Activated T-cell treated with anti-CD3 and anti-CD28 coated beads, Interleukin-2, amount 50 U/mL, for 72 hours (primary cell): Measurements from ENCODE around the gene BTAF1. TPM values are rescaled to one million over a fixed set of nuclear protein-coding genes. Genes with fewer than 3 reads are reported as not detected.

Experiments
- ATAC-seq, 2 donors: fragments of 150-1000 bp; cut with Tn5 transposase; replicated peaks in 1 of 2; 2 replicates each; pipeline ENCODE4 v1.10.0; 2021; ENCODE audit warnings: moderate library complexity in 2 of 2, mild to moderate bottlenecking in 1 of 2
- DNase-seq, 2 donors: peaks; one replicate each; pipeline ENCODE4 v3.0.0; 2021 to 2022; ENCODE audit warnings: mixed read lengths in 1 of 2
- H3K27ac Mint-ChIP-seq: one replicate; pipeline ENCODE4 v1.8.0; 2022; ENCODE audit warnings: mild to moderate bottlenecking, moderate library complexity, mixed read lengths
- H3K27me3 Mint-ChIP-seq: one replicate; pipeline ENCODE4 v1.8.0; 2022; ENCODE audit warnings: low read depth, mixed read lengths
- H3K36me3 Mint-ChIP-seq, 2 donors: one replicate each; pipeline ENCODE4 v1.8.0; 2022; ENCODE audit warnings: mixed read lengths in 2 of 2, mild to moderate bottlenecking in 1 of 2; ENCODE audit not compliant: insufficient read depth in 2 of 2
- H3K4me1 Mint-ChIP-seq: one replicate; pipeline ENCODE4 v1.8.0; 2022; ENCODE audit warnings: low read depth, mixed read lengths
- H3K4me3 Mint-ChIP-seq, 2 donors: one replicate each; pipeline ENCODE4 v1.8.0; 2022; ENCODE audit warnings: mild to moderate bottlenecking in 2 of 2, mixed read lengths in 2 of 2, moderate library complexity in 2 of 2
- H3K9me3 Mint-ChIP-seq, 2 donors: one replicate each; pipeline ENCODE4 v1.8.0; 2022; ENCODE audit warnings: mixed read lengths in 2 of 2
- total RNA-seq, 2 donors: library from RNA; stranded (reverse); gene quantifications; one replicate each; pipeline ENCODE4 v1.2.3, GENCODE V29; 2022

Gene BTAF1
- total RNA-seq, 2 donors from 2014 or later: 53.7 to 66.1 TPM

DNA sequence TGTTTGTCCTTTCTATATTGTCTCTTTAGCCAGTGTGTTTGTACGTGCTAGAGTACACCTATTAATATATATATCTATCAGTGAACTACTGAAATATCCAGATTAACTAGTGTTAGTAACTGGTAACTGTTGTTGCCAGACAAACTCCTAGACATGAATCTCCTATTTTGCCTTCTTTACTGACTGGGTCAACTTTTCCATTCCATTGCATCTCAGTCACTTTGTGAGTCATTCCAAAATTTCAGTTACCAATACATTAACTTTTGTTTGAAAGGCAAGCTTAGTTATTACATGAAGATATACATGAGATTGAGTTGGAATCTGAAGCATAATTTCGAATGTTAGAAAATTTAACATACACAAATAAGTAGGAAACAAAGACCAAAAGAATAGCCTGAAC is 51.4 kb downstream of the BTAF1 start:
- no peaks in the 10 kb centered on the region for H3K9me3 Mint-ChIP-seq

GRCh38 chr10:91975438-91975837 is 51.9 kb downstream of the BTAF1 start:
- peak overlapping the region in 1 of 2 donors; percentile 58 for H3K4me3 Mint-ChIP-seq
- ATAC-seq (peak; percentile 45 to 62), DNase-seq (no peak)
- H3K27me3 Mint-ChIP-seq: no peaks in the 10 kb centered on the region
- H3K9me3 Mint-ChIP-seq: no peaks in the 10 kb centered on the region
- H3K36me3 Mint-ChIP-seq: peaks cover 4 to 27% of the 10 kb centered on the region in 2 donors
- peaks cover 46% of the 10 kb centered on the region for H3K4me1 Mint-ChIP-seq
- peak overlapping the region; percentile 68 for H3K27ac Mint-ChIP-seq

More for the DNA sequence above, 51.4 kb downstream of the BTAF1 start:
- Mint-ChIP-seq H3K4me3 (peak overlapping the region in 1 of 2 donors; percentile 58), H3K27me3 (no peaks in the 10 kb centered on the region), H3K36me3 (peaks cover 4 to 26% of the 10 kb centered on the region in 2 donors), H3K27ac (peak overlapping the region; percentile 68), H3K4me1 (peaks cover 46% of the 10 kb centered on the region)
- ATAC-seq (peak; percentile 68 to 81), DNase-seq (no peak)

GRCh38 chr10:91976317-91977051 is 52.9 kb downstream of the BTAF1 start:
- H3K4me1 Mint-ChIP-seq: peaks cover 46% of the 10 kb centered on the region
- peaks cover 4 to 29% of the 10 kb centered on the region in 2 donors for H3K36me3 Mint-ChIP-seq
- H3K27ac Mint-ChIP-seq: peak overlapping the region; percentile 45
- no peak for DNase-seq
- H3K9me3 Mint-ChIP-seq: no peaks in the 10 kb centered on the region
- H3K27me3 Mint-ChIP-seq: no peaks in the 10 kb centered on the region
- ATAC-seq: no peak
- H3K4me3 Mint-ChIP-seq: no peak overlapping the region

DNA sequence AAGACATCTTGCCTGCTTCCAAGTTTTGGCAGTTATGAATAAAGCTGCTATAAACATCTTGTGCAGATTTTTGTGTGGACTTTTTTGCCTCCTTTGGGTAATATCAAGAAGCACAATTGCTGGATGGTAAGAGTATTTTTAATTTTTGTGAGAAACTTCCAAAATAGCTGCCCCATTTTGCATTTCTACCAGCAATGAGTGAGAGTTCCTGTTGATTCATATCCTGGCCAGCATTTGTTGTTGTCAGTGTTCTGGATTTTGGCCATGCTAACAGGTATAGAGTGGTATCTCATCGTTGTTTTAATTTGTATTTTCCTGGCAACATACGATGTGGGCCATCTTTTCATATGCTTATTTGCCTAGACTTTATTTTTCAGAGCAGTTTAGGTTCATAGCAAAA is 53.9 kb downstream of the BTAF1 start:
- no peak for ATAC-seq
- no peaks in the 10 kb centered on the region for H3K27me3 Mint-ChIP-seq
- no peak overlapping the region for H3K4me3 Mint-ChIP-seq
- H3K27ac Mint-ChIP-seq: peak overlapping the region; percentile 19
- peaks cover 4 to 24% of the 10 kb centered on the region in 2 donors for H3K36me3 Mint-ChIP-seq
- H3K9me3 Mint-ChIP-seq: no peaks in the 10 kb centered on the region
- no peak for DNase-seq
- H3K4me1 Mint-ChIP-seq: peaks cover 46% of the 10 kb centered on the region

- H3K27me3 Mint-ChIP-seq: no peaks in the 10 kb centered on the region
- no peaks in the 10 kb centered on the region for H3K9me3 Mint-ChIP-seq
- H3K4me1 Mint-ChIP-seq: peaks cover 48% of the 10 kb centered on the region
- H3K4me3 Mint-ChIP-seq: no peak overlapping the region
- no peak for ATAC-seq
- no peak overlapping the region for H3K27ac Mint-ChIP-seq
- H3K36me3 Mint-ChIP-seq: peaks cover 7 to 33% of the 10 kb centered on the region in 2 donors
- no peak for DNase-seq
Measured at GRCh38 chr10:91978585-91978984, 55.0 kb downstream of the BTAF1 start.

- H3K27me3 Mint-ChIP-seq: no peaks in the 10 kb centered on the region
- ATAC-seq (no peak), DNase-seq (no peak)
- no peaks in the 10 kb centered on the region for H3K9me3 Mint-ChIP-seq
- no peak overlapping the region for H3K27ac Mint-ChIP-seq
- peaks cover 11 to 38% of the 10 kb centered on the region in 2 donors for H3K36me3 Mint-ChIP-seq
- no peak overlapping the region for H3K4me3 Mint-ChIP-seq
- H3K4me1 Mint-ChIP-seq: peaks cover 38% of the 10 kb centered on the region
Measured at GRCh38 chr10:91980319-91980718, 56.7 kb downstream of the BTAF1 start.

- DNase-seq (no peak), ATAC-seq (no peak)
- H3K9me3 Mint-ChIP-seq: no peaks in the 10 kb centered on the region
- H3K4me3 Mint-ChIP-seq: no peak overlapping the region
- H3K27me3 Mint-ChIP-seq: no peaks in the 10 kb centered on the region
- peaks cover 15 to 49% of the 10 kb centered on the region in 2 donors for H3K36me3 Mint-ChIP-seq
- no peak overlapping the region for H3K27ac Mint-ChIP-seq
- peaks cover 22% of the 10 kb centered on the region for H3K4me1 Mint-ChIP-seq
Measured at GRCh38 chr10:91983416-91983815, 59.8 kb downstream of the BTAF1 start.

DNA sequence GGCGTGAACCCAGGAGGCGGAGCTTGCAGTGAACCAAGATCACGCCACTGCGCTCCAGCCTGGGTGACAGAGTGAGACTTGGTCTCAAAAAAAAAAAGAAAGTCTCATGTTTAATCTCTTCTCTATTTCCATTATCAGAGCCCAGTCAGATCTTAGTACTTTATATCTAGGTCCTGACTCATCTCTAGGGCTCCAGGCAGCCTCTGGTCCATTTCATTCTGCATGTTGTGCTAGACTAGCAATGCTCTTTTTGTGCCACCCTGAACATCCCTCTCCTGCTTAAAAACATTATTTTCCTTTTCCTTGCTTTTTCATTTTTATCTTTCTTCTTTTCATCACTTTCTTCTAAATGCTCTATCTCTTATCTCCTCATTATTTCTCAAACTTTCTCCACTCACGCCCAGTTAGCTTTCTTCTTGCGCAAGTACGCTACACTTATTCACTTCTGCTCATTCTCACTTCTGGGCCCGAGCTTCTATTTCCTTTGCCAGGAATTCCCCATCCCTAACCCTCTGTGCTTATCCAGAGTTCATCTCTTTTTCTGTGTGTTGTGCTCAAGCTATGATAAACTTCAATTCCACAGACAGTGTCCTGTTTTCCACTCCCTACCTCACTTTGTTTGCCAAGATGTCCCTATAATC is 63.9 kb downstream of the BTAF1 start:
- Mint-ChIP-seq H3K36me3 (peaks cover 15 to 46% of the 10 kb centered on the region in 2 donors), H3K27ac (peak overlapping the region; percentile 5), H3K4me1 (peaks cover 22% of the 10 kb centered on the region), H3K4me3 (no peak overlapping the region), H3K27me3 (no peaks in the 10 kb centered on the region), H3K9me3 (no peaks in the 10 kb centered on the region)
- ATAC-seq: no peak
- no peak for DNase-seq

GRCh38 chr10:91992031-91992430 is 68.5 kb downstream of the BTAF1 start:
- Mint-ChIP-seq H3K4me3 (no peak overlapping the region), H3K27me3 (no peaks in the 10 kb centered on the region), H3K36me3 (peaks cover 6 to 37% of the 10 kb centered on the region in 2 donors), H3K4me1 (no peaks in the 10 kb centered on the region), H3K27ac (no peak overlapping the region), H3K9me3 (no peaks in the 10 kb centered on the region)
- ATAC-seq: no peak
- no peak for DNase-seq

- ATAC-seq (no peak), DNase-seq (no peak)
- H3K27me3 Mint-ChIP-seq: no peaks in the 10 kb centered on the region
- no peak overlapping the region for H3K27ac Mint-ChIP-seq
- H3K36me3 Mint-ChIP-seq: peaks cover 8 to 46% of the 10 kb centered on the region in 2 donors
- H3K9me3 Mint-ChIP-seq: peaks cover 0 to 5% of the 10 kb centered on the region in 2 donors
- H3K4me3 Mint-ChIP-seq: no peak overlapping the region
- no peaks in the 10 kb centered on the region for H3K4me1 Mint-ChIP-seq
Measured at GRCh38 chr10:91996266-91996665, 72.7 kb downstream of the BTAF1 start.

DNA sequence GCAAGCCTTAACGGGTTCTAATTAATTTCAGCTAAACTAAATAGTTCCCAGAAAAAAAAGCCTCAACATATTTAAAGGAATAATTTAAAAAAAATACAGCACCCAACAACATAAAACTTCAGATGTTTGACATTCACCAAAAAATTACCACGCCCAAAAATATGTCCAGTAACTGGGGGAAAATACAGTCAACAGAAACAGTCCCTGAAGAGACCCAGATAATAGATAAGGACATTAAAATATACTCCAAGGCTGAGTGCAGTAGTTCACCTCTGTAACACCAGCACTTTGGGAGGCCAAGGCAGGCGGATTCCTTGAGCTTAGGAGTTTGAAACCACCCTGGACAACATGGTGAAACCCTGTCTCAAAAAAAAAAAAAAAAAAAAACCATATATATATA is 78.0 kb downstream of the BTAF1 start:
- peaks cover 13 to 38% of the 10 kb centered on the region in 2 donors for H3K36me3 Mint-ChIP-seq
- H3K27ac Mint-ChIP-seq: no peak overlapping the region
- H3K27me3 Mint-ChIP-seq: no peaks in the 10 kb centered on the region
- H3K4me3 Mint-ChIP-seq: no peak overlapping the region
- DNase-seq (no peak), ATAC-seq (no peak)
- no peaks in the 10 kb centered on the region for H3K4me1 Mint-ChIP-seq
- peaks cover 0 to 5% of the 10 kb centered on the region in 2 donors for H3K9me3 Mint-ChIP-seq

DNA sequence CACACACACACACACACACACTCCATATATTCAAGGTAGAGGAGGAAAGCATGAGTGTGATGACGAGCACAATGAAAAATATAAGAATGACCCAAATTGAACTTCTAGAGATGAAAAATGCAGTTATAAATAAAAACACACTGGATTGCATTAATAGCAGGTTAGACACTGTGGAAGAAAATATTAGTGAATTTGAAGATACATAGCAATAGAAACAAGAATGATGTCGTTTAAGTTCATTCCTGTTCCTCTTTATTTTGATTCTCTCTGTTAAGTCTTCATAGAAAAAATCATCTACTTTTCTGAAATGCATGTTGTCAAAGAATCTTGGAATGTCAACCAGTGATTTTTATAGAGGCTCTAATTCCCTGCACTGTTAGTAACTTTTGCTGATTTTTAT is 78.4 kb downstream of the BTAF1 start:
- ATAC-seq: no peak
- H3K36me3 Mint-ChIP-seq: peaks cover 13 to 38% of the 10 kb centered on the region in 2 donors
- no peak overlapping the region for H3K27ac Mint-ChIP-seq
- no peaks in the 10 kb centered on the region for H3K27me3 Mint-ChIP-seq
- H3K4me1 Mint-ChIP-seq: no peaks in the 10 kb centered on the region
- no peak for DNase-seq
- peaks cover 0 to 5% of the 10 kb centered on the region in 2 donors for H3K9me3 Mint-ChIP-seq
- no peak overlapping the region for H3K4me3 Mint-ChIP-seq

GRCh38 chr10:92003258-92003657 is 79.7 kb downstream of the BTAF1 start:
- DNase-seq (no peak), ATAC-seq (no peak)
- Mint-ChIP-seq H3K4me1 (no peaks in the 10 kb centered on the region), H3K27me3 (no peaks in the 10 kb centered on the region), H3K36me3 (peaks cover 12 to 29% of the 10 kb centered on the region in 2 donors), H3K4me3 (no peak overlapping the region), H3K9me3 (peaks cover 0 to 4% of the 10 kb centered on the region in 2 donors), H3K27ac (no peak overlapping the region)
